Right renal cortex interstitium (tissue), 3 donors: Measurements from ENCODE around the gene ROS1. TPM values are rescaled to one million over a fixed set of nuclear protein-coding genes. Genes with fewer than 3 reads are reported as not detected.
"Not testable (repeated sequence)": the region's sequence is repeated elsewhere in the genome, so short reads cannot be mapped to it uniquely, and the experiment has no call there.

Experiments used
- DNase-seq, 3 donors: peaks; one replicate each; pipeline ENCODE4 v3.0.0-alpha.2; 2013; ENCODE audit warnings: low read depth in 3 of 3, low spot score in 2 of 3
- polyA plus RNA-seq, 3 donors: library from polyadenylated mRNA; unstranded; fragments of 120-200 nt; gene quantifications; one replicate each; pipeline ENCODE4 v1.2.1, GENCODE V29; 2013; ENCODE audit not compliant: insufficient read length in 3 of 3

The ROS1 gene
- polyA plus RNA-seq, 3 donors: 0.12 to 0.16 (median 0.15) TPM

DNA sequence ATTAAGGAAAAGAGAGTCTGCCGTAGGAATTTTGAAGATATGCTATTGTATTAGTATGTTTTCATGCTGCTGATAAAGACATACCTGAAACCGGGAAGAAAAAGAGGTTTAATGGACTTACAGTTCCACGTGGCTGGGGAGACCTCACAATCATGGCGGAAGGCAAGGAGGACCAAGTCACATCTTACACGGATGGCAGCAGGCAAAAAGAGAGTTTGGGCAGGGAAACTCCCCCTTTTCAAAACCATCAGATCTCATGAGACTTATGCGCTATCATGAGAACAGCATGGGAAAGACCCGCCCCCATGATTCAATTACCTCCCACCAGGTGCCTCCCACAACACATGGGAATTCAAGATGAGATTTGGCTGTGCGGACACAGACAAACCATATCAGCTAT is 16.6 kb upstream of the ROS1 start:
- DNase-seq: not testable (repeated sequence)

DNA sequence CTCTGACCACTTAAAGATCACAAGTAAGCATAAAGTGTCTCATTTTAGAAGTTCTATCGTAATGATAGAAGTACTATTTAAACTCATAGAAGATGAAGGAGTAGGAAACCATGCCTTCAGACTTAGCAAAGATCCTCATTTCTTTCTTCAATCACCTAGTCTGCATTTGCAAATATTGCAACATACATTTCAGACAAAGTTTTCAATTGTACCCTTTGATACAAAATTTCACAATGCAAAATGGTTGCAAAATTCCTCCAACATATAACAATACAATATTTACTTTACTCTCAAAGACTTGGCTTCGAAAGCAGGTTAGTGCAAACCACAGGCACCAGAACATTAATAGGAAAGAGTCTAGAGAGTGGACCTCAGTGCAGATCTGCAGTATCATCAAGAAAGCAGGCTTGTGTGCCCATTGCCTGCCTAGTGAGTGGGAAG is 16.1 kb upstream of the ROS1 start:
- no peak for DNase-seq

DNA sequence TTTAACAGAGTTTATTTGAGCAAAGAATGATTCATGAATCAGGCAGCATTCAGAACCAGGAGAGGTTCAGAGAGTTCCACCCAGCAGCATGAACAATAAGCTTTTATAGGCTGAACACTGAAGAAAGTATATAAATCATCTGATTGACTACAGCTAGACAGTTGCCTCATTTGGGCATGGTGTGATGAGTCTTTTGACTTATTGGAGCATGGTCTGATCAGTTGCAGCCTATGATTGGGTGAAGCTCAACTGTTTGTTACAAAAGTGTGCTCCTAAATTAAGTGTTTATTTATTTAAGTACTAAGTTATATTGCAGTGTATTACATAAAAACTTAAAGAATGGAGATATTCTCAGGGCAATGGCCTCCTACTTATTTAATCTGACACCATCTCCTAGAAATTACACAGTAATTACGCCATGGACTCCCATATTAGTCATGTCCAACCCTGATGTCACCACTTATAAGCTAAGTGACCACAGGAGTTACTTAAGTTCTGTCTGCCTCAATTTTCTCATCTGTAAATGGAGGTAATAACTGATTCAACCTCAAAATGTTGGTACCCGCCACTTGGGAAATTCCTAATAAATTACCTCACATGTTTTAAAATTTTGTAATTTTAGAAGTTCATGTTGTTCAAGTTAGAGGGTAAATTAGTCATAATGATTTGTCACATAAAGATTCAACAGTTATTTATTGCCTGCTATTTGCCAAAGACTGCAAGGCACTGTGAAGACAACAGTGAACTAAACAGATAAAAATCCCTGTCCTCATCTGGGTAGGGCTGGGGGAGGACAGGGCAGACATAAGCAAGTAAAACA is 15.2 kb upstream of the ROS1 start:
- no peak for DNase-seq

DNA sequence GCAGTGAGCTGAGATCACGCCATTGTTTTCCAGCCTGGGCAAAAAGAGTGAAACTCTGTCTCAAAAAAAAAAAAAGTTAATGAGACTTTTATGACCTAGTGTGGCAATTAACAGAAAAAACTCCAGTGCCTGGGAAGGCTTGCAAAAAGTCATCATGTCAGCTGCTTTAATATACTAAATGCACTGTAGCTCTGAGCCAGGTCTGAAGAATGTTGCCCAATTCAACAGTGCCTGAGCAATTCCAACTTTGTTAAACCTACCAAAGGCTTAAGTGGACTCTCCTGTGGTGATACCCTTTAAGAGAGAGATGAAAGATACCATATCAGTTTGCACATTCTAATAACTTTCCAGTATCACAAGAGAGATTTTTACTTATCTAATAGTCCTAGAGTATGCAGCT is 6.5 kb upstream of the ROS1 start:
- DNase-seq: no peak

DNA sequence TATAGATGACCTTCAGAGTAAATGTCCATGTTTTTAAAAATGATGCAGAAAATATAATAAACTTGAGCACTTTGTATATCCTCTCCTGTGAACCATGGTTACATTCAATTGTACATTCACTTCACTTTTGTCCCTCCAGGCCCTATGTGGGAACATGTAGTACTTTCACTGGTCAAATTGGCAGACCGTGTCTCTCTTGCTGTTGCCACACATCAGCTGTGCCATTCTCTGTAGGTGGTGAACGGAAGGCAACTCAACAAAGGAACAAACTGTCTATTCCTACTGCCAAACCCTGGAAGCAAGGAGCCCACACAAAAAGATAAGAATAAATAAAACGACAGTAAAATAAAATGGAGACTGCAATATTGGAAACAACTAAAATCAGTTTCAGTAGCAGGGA is 2.0 kb downstream of the ROS1 start:
- no peak for DNase-seq

DNA sequence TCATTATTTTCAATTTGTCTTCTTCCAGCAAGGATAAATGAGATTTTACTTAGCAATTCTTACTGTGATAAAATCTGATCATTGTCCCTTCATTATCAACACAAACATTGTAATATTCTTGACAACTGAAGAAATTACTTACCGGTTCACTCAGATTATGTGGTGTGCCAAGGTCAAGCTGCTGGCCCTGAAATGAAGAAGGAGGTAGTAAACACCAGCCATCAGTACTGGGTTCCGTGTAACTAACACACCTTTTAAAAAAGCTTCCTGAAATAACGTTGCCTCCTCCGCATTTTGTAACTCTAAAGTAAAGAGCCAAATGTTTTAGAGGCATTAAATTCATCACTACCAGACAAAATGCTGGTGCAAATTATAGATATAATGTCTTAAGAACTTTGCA is 7.4 kb downstream of the ROS1 start:
- no peak for DNase-seq

DNA sequence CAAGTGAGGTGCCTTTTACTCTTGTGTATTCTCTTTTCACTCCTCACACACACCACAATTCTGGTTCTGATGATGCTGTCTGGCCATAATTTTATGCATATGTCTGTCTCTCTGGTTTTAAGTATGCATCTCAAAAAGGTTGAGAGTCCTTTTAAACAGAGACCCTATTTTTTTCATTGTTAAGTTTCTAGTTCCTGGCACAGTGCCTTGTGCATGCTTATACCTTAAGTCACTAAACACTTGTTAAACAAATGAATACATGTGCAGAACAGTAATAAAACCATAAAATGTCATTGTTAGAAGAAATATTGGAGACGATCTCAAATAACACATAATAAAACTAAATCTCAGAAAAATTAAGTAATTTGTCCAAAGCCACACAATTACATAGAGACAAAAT is 7.9 kb downstream of the ROS1 start:
- no peak for DNase-seq

DNA sequence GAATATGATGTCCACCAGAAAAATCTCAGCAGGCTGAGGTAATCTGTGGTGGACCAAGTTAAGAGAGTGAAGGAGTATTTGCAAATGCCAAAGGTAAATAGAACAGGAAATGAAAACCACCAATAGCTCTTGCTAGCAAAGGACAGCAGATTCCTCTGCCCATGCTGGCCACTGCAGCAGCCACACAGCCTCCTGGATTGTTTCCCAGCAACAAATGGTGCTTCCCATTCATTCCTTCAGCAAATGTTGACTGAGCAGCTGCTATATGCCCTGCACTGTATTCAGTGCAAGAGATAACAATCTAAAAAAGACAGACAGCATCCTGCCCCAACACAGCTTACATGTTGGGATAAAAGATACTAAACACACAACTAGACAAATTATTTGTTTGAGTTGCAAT is 11.0 kb downstream of the ROS1 start:
- no peak for DNase-seq

DNA sequence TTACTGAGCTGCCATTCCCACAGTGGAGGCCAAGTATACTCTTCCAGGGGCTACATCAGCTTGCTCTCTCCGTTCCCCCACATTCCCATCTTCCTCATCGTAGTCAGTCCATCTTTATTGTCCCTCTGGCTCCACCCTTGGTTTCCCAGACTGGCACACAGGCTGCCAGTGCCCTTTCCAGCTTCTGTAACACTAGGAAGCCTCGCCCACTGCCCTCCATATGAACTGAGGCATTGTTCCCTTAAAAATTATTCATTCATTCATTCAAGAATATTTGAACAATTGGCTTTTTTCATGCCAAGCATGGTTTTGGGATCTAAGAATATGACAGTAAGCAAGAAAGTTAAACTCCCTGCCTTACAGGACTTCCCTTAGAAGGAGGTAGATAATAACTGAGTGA is 14.3 kb downstream of the ROS1 start:
- DNase-seq: no peak

DNA sequence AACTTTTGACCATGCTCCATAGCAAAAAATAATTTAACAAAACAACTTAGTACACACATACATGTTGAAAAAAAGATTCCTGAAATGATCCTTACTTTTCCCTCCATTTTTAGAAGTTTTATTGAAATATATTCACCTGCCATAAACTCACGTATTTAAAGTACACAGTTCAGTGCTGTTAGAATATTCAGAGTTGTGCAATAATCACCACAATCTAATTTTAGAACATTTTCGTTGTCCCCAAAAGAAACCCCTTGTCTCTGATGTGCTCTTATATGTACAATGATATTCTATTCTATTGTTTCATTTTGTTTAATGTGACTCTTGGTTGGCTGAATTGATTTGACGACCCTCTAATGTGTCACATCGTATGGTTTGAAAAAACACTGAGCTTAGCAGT is 15.9 kb downstream of the ROS1 start:
- no peak for DNase-seq

DNA sequence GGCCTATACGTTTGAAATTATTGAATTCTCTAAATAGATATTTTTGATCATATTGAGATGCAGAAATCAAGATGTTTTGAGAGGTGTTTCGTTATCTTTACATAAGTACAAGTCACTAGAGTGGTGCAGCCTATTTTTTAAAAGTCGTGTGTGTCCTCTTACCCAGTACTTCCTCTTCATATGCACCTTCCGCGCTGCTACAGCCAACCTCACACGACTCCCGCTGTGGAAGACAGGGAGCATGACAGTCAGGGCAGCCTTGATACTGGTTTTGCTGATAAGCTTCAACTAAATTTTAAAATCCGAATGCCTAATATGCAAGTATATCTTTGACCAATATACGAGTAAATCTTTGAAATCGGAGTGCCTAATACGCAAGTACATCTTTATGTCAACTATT is 16.3 kb downstream of the ROS1 start:
- no peak for DNase-seq

DNA sequence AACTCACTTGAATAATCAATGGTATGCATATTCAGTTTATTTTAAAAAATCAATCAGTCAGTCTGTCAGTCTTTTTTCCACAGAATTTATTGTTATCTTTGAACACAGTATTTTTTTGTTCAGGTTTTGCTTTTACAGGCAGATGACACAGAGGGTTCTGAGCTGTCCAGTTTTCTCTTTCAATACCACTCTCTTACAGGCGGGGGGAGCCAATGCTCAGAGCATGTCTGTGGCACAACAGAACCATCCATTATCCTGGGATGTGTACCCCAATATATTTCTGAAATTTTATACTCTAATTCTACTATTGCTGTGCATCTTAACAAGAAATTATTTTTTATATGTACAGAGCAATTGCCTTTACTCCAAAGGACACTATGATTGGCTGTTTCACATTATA is 21.2 kb downstream of the ROS1 start:
- DNase-seq: no peak

DNA sequence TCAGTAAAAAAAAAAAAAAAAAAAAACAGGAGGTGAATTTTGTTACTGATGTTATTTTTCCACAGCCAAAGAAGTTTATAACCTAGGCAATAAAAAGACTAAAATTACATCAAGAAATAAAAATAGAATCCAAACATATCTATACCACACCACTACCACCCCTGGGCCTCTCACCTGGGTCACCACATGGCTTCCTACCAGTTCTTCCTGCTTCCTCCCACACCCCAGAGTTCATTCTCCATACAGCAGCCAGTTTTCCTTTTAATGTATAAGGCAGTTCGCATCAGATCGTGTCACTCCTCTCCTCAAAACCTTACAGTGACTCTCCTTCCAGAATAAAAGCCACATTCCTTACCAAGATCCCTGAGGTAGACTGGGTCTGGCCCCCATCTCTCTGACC is 23.9 kb downstream of the ROS1 start:
- DNase-seq: no peak

DNA sequence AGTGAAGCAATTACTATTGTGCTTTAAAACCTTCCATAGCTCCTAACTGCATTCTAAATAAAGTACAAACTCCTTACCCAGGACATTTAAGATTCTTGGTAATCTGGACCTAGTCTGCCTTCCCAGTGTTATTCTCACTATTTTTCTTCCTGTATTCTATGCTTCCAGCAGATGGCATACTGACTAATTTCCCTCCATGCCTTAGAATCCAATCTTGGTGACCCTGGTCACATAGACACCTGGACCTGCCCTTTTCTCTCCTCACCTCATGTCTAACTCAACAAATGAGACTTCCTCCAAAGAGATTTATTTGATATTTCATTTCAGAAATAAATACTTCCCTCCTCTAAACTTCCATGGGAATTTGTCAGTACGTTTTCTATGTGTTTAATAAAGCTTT is 25.8 kb downstream of the ROS1 start:
- DNase-seq: no peak

DNA sequence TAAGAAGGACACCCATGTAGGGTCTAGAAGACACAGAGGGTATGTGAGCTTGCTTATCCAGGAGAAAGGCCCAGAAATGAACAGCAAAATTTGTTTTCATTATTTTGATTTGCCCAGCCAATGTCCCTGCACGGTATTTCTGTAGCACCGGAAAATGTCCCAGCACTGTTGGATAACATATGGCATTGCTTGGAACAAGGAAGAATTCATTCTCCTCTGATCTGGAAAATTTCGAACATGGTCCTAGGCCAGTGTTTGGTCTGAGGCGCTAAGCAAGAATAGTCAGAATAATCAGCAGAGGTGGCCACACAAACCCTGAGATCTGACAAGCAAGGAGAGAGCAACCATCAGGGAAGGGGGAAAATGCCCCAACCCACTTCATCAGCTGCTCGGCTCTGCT is 26.6 kb downstream of the ROS1 start:
- DNase-seq: no peak

DNA sequence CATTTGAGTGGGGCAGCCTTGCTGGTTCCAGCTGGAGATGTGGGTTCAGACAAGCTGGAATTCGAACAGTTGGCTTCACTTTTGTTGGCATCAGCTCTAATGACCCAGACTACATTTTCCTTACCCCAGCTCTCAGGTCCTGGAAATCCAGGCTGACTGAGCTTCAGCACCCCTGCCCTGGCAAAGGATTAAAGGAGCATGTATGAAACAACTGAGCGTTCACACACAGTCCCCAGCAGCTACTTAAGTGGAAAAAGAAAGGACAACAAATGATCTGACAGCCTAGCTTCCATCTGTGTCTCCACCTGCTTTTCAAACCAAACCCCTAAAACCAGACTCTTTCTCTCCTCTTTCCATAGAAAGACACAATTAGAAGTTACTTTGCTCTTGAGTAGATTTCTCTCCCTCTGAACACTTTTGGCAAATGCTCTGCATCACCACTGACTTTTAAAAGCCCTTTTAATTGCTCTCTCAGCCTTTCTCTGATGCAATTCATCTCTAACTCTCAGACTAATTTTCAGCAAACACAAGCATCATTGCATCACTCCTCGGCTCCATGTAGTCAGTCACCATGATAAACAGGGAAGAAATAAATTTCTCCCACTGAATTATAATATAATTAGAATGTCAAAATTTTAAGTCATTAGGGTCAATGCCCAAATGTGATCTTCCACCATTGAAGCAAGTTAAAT is 28.1 kb downstream of the ROS1 start:
- DNase-seq: no peak

DNA sequence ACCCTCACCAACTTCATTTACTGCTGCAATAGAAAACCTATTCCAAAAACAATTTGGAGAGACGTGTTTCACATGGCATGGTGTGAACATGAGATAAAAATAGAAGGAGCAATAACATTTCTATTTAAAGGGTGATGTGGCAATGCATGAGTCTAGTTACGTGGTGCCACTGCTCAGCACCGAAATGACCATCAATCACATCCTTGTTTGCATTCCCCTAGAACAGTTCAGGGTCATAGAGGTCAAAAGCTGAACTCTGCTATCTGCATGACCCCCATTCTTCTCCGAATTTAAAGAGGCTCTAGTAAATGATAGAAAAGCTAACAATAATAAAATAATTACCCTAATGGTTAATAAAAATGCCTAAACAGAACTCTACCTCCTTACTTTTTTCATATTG is 29.5 kb downstream of the ROS1 start:
- no peak for DNase-seq

DNA sequence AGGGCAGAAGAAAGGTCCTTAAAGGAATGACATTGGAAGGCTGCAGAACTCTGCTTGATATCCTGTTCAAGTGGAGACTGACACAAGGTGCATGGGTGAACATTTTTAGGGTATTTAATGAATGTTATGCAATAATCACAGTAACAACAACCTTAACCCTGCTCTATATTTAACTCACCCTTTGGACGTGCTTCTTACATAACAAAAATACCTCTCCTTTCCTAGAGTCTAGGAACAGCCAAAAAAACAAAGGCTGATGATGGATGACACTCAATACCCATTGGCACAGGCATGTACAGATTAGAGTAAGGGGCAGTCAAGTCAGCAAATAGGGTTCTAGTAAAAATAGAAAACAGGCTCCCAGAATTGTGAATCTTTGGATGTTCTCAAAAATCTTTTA is 30.6 kb downstream of the ROS1 start:
- no peak for DNase-seq

DNA sequence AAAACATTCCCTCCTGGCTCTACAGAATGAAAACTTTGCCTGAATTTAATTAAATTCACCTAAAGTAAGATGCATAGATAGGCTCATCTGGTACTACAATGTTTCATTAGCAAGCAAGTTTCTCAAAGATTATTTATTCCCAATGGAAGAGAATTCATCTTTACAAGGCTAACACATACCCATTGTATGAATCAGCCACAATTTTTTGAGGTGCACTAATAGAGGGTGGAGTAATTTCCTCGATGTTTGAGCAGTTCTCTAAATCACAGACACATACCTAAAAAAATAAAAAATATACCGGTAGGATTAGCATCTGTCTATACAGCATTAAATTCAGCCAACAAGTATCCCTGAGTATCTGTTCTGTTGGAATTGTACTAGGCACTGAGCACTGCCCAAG is 32.7 kb downstream of the ROS1 start:
- DNase-seq: no peak

DNA sequence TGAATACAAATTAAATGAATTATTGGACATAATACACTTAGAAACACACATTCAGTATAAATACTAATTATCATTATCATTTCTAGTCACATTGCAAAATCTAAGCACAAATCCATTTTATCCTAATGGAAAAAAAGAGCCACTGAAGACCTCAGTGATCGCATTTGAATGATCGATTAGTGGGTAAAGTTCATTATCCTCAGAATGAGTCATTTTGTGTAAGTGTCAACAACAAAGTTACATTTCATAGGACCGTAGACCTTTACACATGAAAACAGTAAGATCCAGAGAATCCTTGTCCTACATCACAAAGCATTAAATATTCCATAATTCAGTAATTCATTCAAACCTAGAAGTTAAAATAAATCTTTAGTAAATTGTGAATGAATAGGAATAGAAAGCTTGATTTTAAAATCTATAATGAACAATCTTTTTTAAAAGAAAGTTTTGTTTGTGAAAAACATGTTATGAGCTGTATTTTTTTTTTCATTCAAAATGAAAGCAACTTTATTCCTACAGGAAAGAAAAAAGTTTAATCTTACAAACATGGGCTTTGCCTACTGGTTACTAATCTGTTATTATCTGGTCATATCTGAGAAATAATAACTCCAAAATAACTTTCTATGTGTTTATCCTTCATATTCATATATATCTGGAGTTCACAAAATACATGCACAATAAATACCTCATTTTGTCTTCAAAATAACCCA is 33.7 kb downstream of the ROS1 start:
- no peak for DNase-seq

DNA sequence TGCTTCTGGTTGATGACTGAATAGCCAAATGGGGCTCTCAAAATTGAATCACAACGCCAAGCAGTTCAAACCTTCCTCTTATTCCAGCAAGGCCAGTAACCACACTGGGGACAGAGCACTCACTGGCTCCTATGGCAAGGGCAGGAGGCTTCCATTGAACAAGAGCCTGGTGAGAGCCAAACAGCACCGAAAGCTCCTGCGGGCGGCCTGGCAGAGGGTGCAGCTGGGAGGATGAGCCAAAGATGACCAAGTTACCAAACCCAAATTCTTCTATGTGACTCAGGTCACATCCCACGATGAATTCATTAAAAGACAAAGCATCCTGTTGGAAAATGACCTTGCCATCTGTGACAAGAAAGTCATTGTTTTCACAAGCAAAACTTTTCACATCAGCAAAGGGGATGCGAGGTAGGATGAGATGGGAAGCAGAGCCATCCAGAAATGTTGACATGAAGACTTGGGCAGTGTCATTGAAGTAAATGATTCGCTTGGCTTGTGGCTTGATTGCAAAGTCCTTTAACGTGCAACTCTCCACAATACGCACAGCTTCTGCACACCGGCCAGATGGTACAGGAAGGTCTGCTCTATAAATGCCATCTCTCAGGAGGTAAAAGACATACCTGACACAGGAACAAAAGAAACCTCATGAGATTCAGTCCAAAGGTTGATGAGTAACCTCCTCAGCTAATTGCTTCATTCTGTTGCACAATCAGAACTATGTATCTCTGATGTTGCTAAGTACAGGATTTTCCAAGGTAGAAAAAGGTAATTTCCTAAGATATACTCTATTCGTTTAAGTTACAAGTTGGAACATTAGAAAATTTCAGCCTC is 36.3 kb downstream of the ROS1 start:
- DNase-seq: no peak
